C4-2B (cell line): Measurements from ENCODE around the gene TENM4.

Experiments
- CTCF ChIP-seq: fragments of 450-650 bp; conservative IDR thresholded peaks from 2 replicates; pipeline ENCODE4 v1.5.1; 2017; ENCODE audit warnings: mild to moderate bottlenecking
- ZFX ChIP-seq: fragments of 450-650 bp; IDR thresholded peaks from 2 replicates; pipeline ENCODE4 v1.6.1; 2017

- TF ChIP-seq CTCF (no peak), ZFX (no peak)
Measured at GRCh38 chr11:78932757-78933156, 508.1 kb downstream of the TENM4 start.
